Type B pancreatic cell (in vitro differentiated cells): Measurements from ENCODE around the gene RSBN1L. TPM values are rescaled to one million over a fixed set of nuclear protein-coding genes. Genes with fewer than 3 reads are reported as not detected.
A peak's percentile ranks its signal among the peaks of the same experiment; 100 is the strongest.

Experiments
- DNase-seq: peaks from one replicate; pipeline ENCODE4 v3.0.0; 2021; ENCODE audit warnings: mixed read lengths; ENCODE audit not compliant: unreplicated experiment; ENCODE audit errors: extremely low spot score
- H3K27ac Mint-ChIP-seq: 2 replicates; pipeline ENCODE4 v1.8.0; 2021; ENCODE audit warnings: mild to moderate bottlenecking, mixed read lengths
- H3K27me3 Mint-ChIP-seq: 2 replicates; pipeline ENCODE4 v1.8.0; 2021; ENCODE audit warnings: mixed read lengths
- H3K36me3 Mint-ChIP-seq: 2 replicates; pipeline ENCODE4 v1.8.0; 2021; ENCODE audit warnings: mixed read lengths
- H3K4me1 Mint-ChIP-seq: one replicate; pipeline ENCODE4 v1.8.0; 2021; ENCODE audit warnings: mixed read lengths; ENCODE audit not compliant: unreplicated experiment
- H3K4me3 Mint-ChIP-seq: 2 replicates; pipeline ENCODE4 v1.8.0; 2021; ENCODE audit warnings: mild to moderate bottlenecking, mixed read lengths
- H3K9me3 Mint-ChIP-seq: 2 replicates; pipeline ENCODE4 v1.8.0; 2021; ENCODE audit warnings: mixed read lengths
- total RNA-seq: library from RNA; stranded (reverse); gene quantifications from 2 replicates; pipeline ENCODE4 v1.2.1, GENCODE V29; 2021; ENCODE audit warnings: low replicate concordance
- TF ChIP-seq, protein P1 (sequence below): fragments of 200-600 bp; sonication (generic); conservative IDR thresholded peaks from 2 replicates; pipeline ENCODE4 v1.5.0; 2021; ENCODE audit warnings: antibody characterized with exemption, mild to moderate bottlenecking

Gene RSBN1L
- total RNA-seq, 1 donor from 2014 or later, result 20.4 TPM

DNA sequence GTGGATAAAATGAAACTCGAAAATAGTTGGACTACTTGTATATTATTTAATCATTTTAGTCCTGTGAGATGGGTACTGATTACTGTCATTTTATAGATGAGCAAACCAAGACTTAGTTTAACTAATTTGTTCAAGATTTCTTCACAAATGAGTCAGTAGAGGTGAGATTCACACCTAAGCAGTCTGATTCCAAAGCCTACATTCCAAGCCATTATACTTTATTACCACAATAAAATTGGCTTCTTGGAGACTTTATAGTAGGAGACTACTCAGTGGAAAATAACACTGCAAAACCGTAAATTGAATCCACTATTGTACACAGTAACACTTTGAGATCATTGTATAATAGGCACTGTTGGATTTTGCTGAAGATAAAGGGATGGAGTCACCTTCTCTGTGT is 104.5 kb downstream of the RSBN1L start:
- DNase-seq, result no peak
- TF ChIP-seq, protein P1, sequence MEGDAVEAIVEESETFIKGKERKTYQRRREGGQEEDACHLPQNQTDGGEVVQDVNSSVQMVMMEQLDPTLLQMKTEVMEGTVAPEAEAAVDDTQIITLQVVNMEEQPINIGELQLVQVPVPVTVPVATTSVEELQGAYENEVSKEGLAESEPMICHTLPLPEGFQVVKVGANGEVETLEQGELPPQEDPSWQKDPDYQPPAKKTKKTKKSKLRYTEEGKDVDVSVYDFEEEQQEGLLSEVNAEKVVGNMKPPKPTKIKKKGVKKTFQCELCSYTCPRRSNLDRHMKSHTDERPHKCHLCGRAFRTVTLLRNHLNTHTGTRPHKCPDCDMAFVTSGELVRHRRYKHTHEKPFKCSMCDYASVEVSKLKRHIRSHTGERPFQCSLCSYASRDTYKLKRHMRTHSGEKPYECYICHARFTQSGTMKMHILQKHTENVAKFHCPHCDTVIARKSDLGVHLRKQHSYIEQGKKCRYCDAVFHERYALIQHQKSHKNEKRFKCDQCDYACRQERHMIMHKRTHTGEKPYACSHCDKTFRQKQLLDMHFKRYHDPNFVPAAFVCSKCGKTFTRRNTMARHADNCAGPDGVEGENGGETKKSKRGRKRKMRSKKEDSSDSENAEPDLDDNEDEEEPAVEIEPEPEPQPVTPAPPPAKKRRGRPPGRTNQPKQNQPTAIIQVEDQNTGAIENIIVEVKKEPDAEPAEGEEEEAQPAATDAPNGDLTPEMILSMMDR, result no peak
- Mint-ChIP-seq H3K27me3 (no peaks in the 10 kb centered on the region), H3K36me3 (peaks cover 13% of the 10 kb centered on the region), H3K9me3 (peaks cover 13% of the 10 kb centered on the region), H3K27ac (no peak overlapping the region), H3K4me3 (no peak overlapping the region), H3K4me1 (peaks cover 16% of the 10 kb centered on the region)

DNA sequence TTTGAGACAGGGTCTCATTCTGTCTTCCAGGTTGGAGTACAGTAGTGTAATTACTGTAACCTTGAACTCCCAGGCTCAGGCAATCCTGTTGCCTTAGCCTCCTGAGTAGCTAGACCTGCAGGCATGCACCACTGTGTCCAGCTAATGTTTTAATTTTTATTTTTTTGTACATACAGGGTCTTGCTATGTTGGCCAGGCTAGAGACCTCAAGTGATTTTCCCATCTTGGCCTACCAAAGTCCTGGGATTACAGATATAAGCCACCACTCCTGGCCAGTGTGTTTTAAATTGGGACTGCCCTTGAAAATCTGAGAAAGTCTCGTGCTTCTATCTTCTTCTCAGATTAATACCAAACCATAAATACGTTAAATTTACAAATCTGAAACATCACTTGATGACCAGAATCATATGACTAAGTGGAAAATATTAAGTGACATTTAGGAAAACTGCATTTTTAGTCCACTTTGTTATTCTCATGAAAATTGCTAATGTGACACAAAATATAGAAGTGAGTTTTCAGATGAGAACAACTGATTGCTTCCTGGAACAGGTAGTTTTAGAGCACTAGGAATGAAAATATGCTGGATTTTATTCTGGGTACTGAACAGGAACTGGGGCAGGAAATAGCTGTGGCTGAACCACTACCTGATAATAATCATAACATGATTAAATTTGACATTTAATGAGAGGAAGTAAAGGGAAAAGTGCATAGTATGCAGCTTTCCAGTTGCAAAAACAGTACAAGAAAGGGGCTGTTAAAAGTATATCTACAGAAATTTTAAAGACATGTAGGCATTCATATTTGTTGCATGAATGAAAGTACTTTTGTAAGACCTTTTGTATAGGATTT is 106.5 kb downstream of the RSBN1L start:
- Mint-ChIP-seq H3K4me1 (peaks cover 6% of the 10 kb centered on the region), H3K36me3 (peaks cover 20% of the 10 kb centered on the region)
- TF ChIP-seq, protein P1, result no peak

GRCh38 chr7:77806425-77806824 is 110.2 kb downstream of the RSBN1L start:
- DNase-seq, result no peak
- TF ChIP-seq, protein P1, result no peak
- Mint-ChIP-seq H3K4me3 (no peak overlapping the region), H3K27me3 (no peaks in the 10 kb centered on the region), H3K9me3 (peaks cover 27% of the 10 kb centered on the region), H3K4me1 (peaks cover under 1% of the 10 kb centered on the region), H3K36me3 (peaks cover 29% of the 10 kb centered on the region), H3K27ac (no peak overlapping the region)

More for the DNA sequence above, 106.5 kb downstream of the RSBN1L start:
- no peak for DNase-seq
- no peak overlapping the region for H3K27ac Mint-ChIP-seq
- H3K9me3 Mint-ChIP-seq, result peaks cover 21% of the 10 kb centered on the region
- no peak overlapping the region for H3K4me3 Mint-ChIP-seq
- no peaks in the 10 kb centered on the region for H3K27me3 Mint-ChIP-seq

GRCh38 chr7:77808517-77808916 is 112.3 kb downstream of the RSBN1L start:
- no peak for DNase-seq
- no peaks in the 10 kb centered on the region for H3K27me3 Mint-ChIP-seq
- H3K27ac Mint-ChIP-seq, result no peak overlapping the region
- TF ChIP-seq, protein P1, result no peak
- H3K4me1 Mint-ChIP-seq, result peaks cover 8% of the 10 kb centered on the region
- peaks cover 43% of the 10 kb centered on the region for H3K36me3 Mint-ChIP-seq
- H3K4me3 Mint-ChIP-seq, result no peak overlapping the region
- peaks cover 26% of the 10 kb centered on the region for H3K9me3 Mint-ChIP-seq

DNA sequence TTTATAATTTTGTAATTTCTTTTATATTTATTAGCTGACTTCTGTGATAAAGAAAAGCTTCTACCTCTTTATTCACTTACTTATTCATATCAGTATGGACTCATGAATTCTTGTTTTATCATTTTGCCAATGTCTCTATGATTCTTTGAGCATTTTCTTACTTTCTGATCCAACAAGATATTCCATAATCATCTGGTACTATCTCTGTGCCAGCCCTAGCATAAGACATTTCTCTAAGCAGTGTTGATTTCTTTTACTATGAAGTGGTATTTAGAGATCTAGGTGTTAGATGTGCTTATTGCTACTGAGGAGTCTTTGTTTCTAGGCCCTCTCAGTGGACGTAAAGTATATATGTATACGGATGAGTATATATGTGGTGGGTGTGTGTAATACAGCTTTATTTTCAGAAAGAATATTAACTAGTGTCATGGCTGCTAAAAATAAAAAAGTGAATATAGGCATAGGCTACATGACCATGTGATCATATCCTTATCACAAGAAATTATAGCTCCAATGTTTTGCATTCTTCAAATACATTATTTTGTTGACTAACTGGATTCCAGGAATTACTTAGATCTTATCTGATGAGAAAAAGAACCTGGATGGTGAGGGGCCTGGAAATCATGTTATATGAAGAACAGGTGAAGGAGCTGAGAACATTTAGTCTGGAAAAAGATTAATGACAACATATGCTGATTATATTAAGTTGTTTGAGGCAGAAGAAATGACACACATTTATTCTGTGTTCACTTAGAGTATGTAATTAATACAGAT is 115.4 kb downstream of the RSBN1L start:
- Mint-ChIP-seq H3K27me3 (no peaks in the 10 kb centered on the region), H3K4me3 (peak overlapping the region; percentile 27), H3K36me3 (peaks cover 38% of the 10 kb centered on the region), H3K9me3 (peaks cover 15% of the 10 kb centered on the region), H3K4me1 (peaks cover 8% of the 10 kb centered on the region), H3K27ac (peak overlapping the region; percentile 20)
- no peak for DNase-seq
- TF ChIP-seq, protein P1, result no peak
